Esophagus muscularis mucosa (tissue), 4 donors: ENCODE measurements around the gene TMED7. TPM values are rescaled to one million over a fixed set of nuclear protein-coding genes. Genes with fewer than 3 reads are reported as not detected.

Experiments used
- DNase-seq: peaks from one replicate; pipeline ENCODE4 v3.0.0-alpha.2; 2017; ENCODE audit errors: extremely low spot score
- H3K27ac ChIP-seq, 4 donors: fragments of 200-600 bp; sonication (generic); replicated peaks in 1 of 4; 1 replicate in 3 of 4; 2 replicates in 1 of 4; pipeline ENCODE4 v1.5.1; 2016 to 2019; ENCODE audit warnings: mild to moderate bottlenecking in 1 of 4
- H3K27me3 ChIP-seq, 4 donors: fragments of 200-600 bp; sonication (generic); one replicate each; pipeline versions ENCODE4 v1.5.1 to v1.6.0; 2016 to 2019
- H3K36me3 ChIP-seq, 4 donors: fragments of 200-600 bp; sonication (generic); one replicate each; pipeline ENCODE4 v1.5.1; 2016 to 2019
- H3K4me1 ChIP-seq, 4 donors: fragments of 200-600 bp; sonication (generic); one replicate each; pipeline ENCODE4 v1.5.1; 2016 to 2019
- H3K4me3 ChIP-seq, 4 donors: fragments of 200-600 bp; sonication (generic); 1 replicate in 2 of 4; 2 replicates in 2 of 4; pipeline ENCODE4 v1.5.1; 2016 to 2019; ENCODE audit warnings: mild to moderate bottlenecking in 4 of 4, moderate library complexity in 1 of 4
- H3K9me3 ChIP-seq, 4 donors: fragments of 200-600 bp; sonication (generic); 1 replicate in 3 of 4; 2 replicates in 1 of 4; pipeline ENCODE4 v1.5.1; 2016 to 2019
- CTCF ChIP-seq, 3 experiments: fragments of 200-600 bp in 2 of 3; fragments of 450-650 bp in 1 of 3; sonication (generic) in 2 of 3; IDR thresholded peaks; one replicate each; pipeline ENCODE4 v1.5.1; 2017 to 2019; ENCODE audit warnings: antibody characterized with exemption in 3 of 3, mild to moderate bottlenecking in 2 of 3, moderate library complexity in 1 of 3
- EP300 ChIP-seq: sonication (generic); formaldehyde crosslinking; IDR thresholded peaks from one replicate; pipeline ENCODE4 v1.6.1; 2017; ENCODE audit warnings: antibody characterized with exemption
- POLR2A ChIP-seq: fragments of 450-650 bp; IDR thresholded peaks from one replicate; pipeline ENCODE4 v1.6.1; 2017; ENCODE audit warnings: antibody characterized with exemption, moderate library complexity, mild to moderate bottlenecking, low read depth
- POLR2AphosphoS5 ChIP-seq, 2 donors: sonication (generic); formaldehyde crosslinking; IDR thresholded peaks; one replicate each; pipeline ENCODE4 v1.6.1; 2017; ENCODE audit warnings: antibody characterized with exemption in 2 of 2
- WGBS: methylation state at CpG from one replicate; pipeline ENCODE4 v1.1.5; 2018; 5-methylcytosine and 5-hydroxymethylcytosine counted together
- intact Hi-C: fragments of 100-400 bp; cut with DNase I; formaldehyde crosslinking; loops from one replicate; pipeline ENCODE4 v1.15.1; 2023
- total RNA-seq, 4 donors: library from RNA; depleted of rRNA; stranded (reverse); fragments of >200 nt; gene quantifications; one replicate each; pipeline versions ENCODE4 v1.1.0 to v1.2.1, GENCODE V29; 2016

Gene TMED7
- total RNA-seq, 4 donors from 2014 or later, result 86.8 to 183 (median 136) TPM

GRCh38 chr5:115600766-115601165 is 25.1 kb downstream of the TMED7 start:
- WGBS, result 85% methylated on average over 3 of the region's 3 CpGs
- intact Hi-C loops, result no loop called here
- Histone ChIP-seq H3K36me3 (no peaks in the 10 kb centered on the region), H3K27ac (no peak overlapping the region), H3K4me3 (peak overlapping the region in 2 of 4 donors; percentile 89 to 92), H3K9me3 (no peaks in the 10 kb centered on the region), H3K4me1 (peaks cover 30 to 56% (median 49%) of the 10 kb centered on the region in 4 donors), H3K27me3 (no peaks in the 10 kb centered on the region)
- no peak for DNase-seq
- no peak for TF ChIP-seq CTCF (IDR thresholded peaks at IDR 0.05)
- no peak for TF ChIP-seq POLR2AphosphoS5 (IDR thresholded peaks at IDR 0.05)
- no peak for TF ChIP-seq EP300
- TF ChIP-seq POLR2A, result no peak

GRCh38 chr5:115599924-115600323 is 25.9 kb downstream of the TMED7 start:
- Histone ChIP-seq H3K9me3 (no peaks in the 10 kb centered on the region), H3K27me3 (no peaks in the 10 kb centered on the region), H3K4me1 (peaks cover 30 to 50% (median 47%) of the 10 kb centered on the region in 4 donors), H3K4me3 (no peak overlapping the region), H3K27ac (peak overlapping the region in 2 of 4 donors; percentile 1 to 23), H3K36me3 (no peaks in the 10 kb centered on the region)
- TF ChIP-seq POLR2A (no peak), CTCF (IDR thresholded peaks at IDR 0.05) (no peak), POLR2AphosphoS5 (IDR thresholded peaks at IDR 0.05) (no peak), EP300 (no peak)
- DNase-seq, result no peak
- intact Hi-C loops, result no loop called here
- WGBS, result 70% methylated on average over 2 of the region's 2 CpGs

GRCh38 chr5:115599502-115599901 is 26.3 kb downstream of the TMED7 start:
- Histone ChIP-seq H3K27me3 (no peaks in the 10 kb centered on the region), H3K4me3 (no peak overlapping the region), H3K36me3 (no peaks in the 10 kb centered on the region), H3K4me1 (peaks cover 30 to 51% (median 48%) of the 10 kb centered on the region in 4 donors), H3K27ac (peak overlapping the region in 1 of 4 donors; percentile 23), H3K9me3 (no peaks in the 10 kb centered on the region)
- no peak for DNase-seq
- 84% methylated on average over 1 of the region's 1 CpG for WGBS
- intact Hi-C loops, result no loop called here
- TF ChIP-seq POLR2A (no peak), POLR2AphosphoS5 (IDR thresholded peaks at IDR 0.05) (peak; percentile 9 to 28)

- no peak overlapping the region for H3K4me3 ChIP-seq
- no peaks in the 10 kb centered on the region for H3K27me3 ChIP-seq
- no peaks in the 10 kb centered on the region for H3K36me3 ChIP-seq
- no peaks in the 10 kb centered on the region for H3K9me3 ChIP-seq
- no peak for TF ChIP-seq POLR2AphosphoS5 (IDR thresholded peaks at IDR 0.05)
- no peak for TF ChIP-seq CTCF (IDR thresholded peaks at IDR 0.05)
- no peak for TF ChIP-seq POLR2A
- TF ChIP-seq EP300, result no peak
- peaks cover 6 to 17% (median 13%) of the 10 kb centered on the region in 4 donors for H3K4me1 ChIP-seq
- no peak for DNase-seq
- intact Hi-C loops, result no loop called here
- no peak overlapping the region for H3K27ac ChIP-seq
- 88% methylated on average over 2 of the region's 2 CpGs for WGBS
These were observed 31.4 kb downstream of the TMED7 start for GRCh38 chr5:115594128-115595047.

- DNase-seq, result no peak
- Histone ChIP-seq H3K4me3 (no peak overlapping the region), H3K36me3 (no peaks in the 10 kb centered on the region), H3K9me3 (no peaks in the 10 kb centered on the region), H3K4me1 (peaks cover 0 to 35% (median 10%) of the 10 kb centered on the region in 4 donors), H3K27me3 (no peaks in the 10 kb centered on the region), H3K27ac (no peak overlapping the region)
- no peak for TF ChIP-seq EP300
- no peak for TF ChIP-seq POLR2A
- no peak for TF ChIP-seq CTCF (IDR thresholded peaks at IDR 0.05)
- TF ChIP-seq POLR2AphosphoS5 (IDR thresholded peaks at IDR 0.05), result no peak
- WGBS, result 61% methylated on average over 3 of the region's 3 CpGs
- intact Hi-C loops, result loop anchor here (5.0 kb wide), 1 partner anchor 212 kb away; no protein-coding TSS in a partner anchor
These were observed 36.8 kb downstream of the TMED7 start for GRCh38 chr5:115589043-115589442.
